ENCODE data around the gene B2M.

Gene B2M

DNA sequence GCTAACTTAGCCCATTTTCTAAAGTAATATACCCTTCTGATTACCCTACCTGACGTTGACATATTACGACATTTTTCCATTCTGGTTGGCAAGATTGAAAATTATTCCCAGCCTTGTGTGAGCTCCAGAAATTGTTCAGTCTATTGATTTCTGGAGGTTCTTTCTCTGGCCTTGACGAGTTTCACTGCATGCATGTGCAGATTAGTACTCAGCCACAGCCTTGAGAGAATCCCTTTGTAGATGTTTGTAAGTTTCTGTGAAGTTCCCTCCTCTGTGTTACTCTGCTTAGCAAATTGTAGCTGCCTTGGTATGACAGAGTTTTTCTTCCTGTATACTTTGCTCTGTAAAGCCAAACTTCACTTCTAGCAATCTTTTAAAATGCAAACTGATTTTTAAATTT lies 52.5 kb downstream of the B2M start:
- no peak for DNase-seq (ENCODE audit: insufficient read length, low spot score)
- FAIRE-seq: no peak
- no peak for TF ChIP-seq POLR2AphosphoS5 (IDR thresholded peaks at IDR 0.05; ENCODE audit: low read depth, low read length)
- TF ChIP-seq PAX5 (IDR thresholded peaks at IDR 0.05; ENCODE audit: insufficient read depth, low read length, severe bottlenecking): no peak
- no peak for TF ChIP-seq TAF1 (IDR thresholded peaks at IDR 0.05; ENCODE audit: low read depth, low read length)
- TF ChIP-seq SPI1 (IDR thresholded peaks at IDR 0.05; ENCODE audit: low read depth, low read length): no peak
- no peak for TF ChIP-seq POLR2A (IDR thresholded peaks at IDR 0.05; ENCODE audit: low read depth, low read length)
- TF ChIP-seq POU2F2 (IDR thresholded peaks at IDR 0.05; ENCODE audit: low read depth, low read length): no peak

DNA sequence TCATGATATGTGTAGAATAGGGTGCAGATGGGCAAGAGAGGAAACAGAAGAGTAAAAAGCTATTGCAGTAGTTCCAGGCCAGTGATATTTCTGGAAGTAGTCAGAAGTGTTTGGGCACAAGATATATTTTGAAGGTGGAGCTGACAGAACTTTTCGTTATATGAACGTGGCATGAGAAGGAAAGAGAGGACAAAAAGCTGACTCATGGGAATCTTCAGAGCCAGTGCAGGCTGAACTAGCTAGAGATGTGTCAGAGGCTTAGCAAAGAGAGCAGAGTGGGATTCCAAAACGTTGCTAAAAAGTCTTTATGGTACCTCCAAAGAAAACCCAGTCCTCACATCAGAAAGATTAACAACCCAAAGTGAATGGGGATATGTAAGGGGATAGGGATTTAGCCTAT lies 53.7 kb downstream of the B2M start:
- FAIRE-seq (no peak), DNase-seq (ENCODE audit: insufficient read length, low spot score) (no peak)
- TF ChIP-seq POU2F2 (IDR thresholded peaks at IDR 0.05; ENCODE audit: low read depth, low read length) (no peak), SPI1 (IDR thresholded peaks at IDR 0.05; ENCODE audit: low read depth, low read length) (no peak), POLR2A (IDR thresholded peaks at IDR 0.05; ENCODE audit: low read depth, low read length) (no peak), POLR2AphosphoS5 (IDR thresholded peaks at IDR 0.05; ENCODE audit: low read depth, low read length) (no peak), PAX5 (IDR thresholded peaks at IDR 0.05; ENCODE audit: insufficient read depth, low read length, severe bottlenecking) (no peak), TAF1 (IDR thresholded peaks at IDR 0.05; ENCODE audit: low read depth, low read length) (no peak)
